Measurements from ENCODE around the gene FAM200B. TPM values are rescaled to one million over a fixed set of nuclear protein-coding genes. Genes with fewer than 3 reads are reported as not detected.

FAM200B gene
- total and polyA plus RNA-seq, 2 of the 4 experiments (the other 2 are of a cell fraction): 16.7 to 18.5 TPM

GRCh38 chr4:15652841-15653240 lies 28.8 kb upstream of the FAM200B start:
- intact Hi-C loops (cut with micrococcal nuclease): loop anchor here (5.0 kb wide), 2 partner anchors 74 to 416 kb away; no protein-coding TSS in a partner anchor
- Histone ChIP-seq H4K5ac (ENCODE audit: low read depth, low read length) (no peak overlapping the region), H3K4ac (ENCODE audit: low read depth, low read length) (no peak overlapping the region), H2AK9ac (replicated peaks; ENCODE audit: low read depth, low read length, poor library complexity) (no peak overlapping the region), H3K18ac (ENCODE audit: low read depth, low read length) (no peak overlapping the region), H3K4me1 (ENCODE audit: control insufficient read depth, insufficient read depth, low read length) (peaks cover 9% of the 10 kb centered on the region), H3K27me3 (ENCODE audit: control insufficient read depth, insufficient read depth, low read length) (no peaks in the 10 kb centered on the region), H4K91ac (ENCODE audit: insufficient read depth, low read depth, low read length) (no peak overlapping the region), H3K79me1 (ENCODE audit: low read depth in 1 of 2, low read length in 2 of 2) (peaks cover 7 to 32% of the 10 kb centered on the region in 2 experiments), H4K20me1 (ENCODE audit: insufficient read depth, low read length) (peaks cover 24% of the 10 kb centered on the region; the same call in 1 of the 2 replicates), H3K9me1 (ENCODE audit: insufficient read depth, low read length) (no peaks in the 10 kb centered on the region), H3K23ac (ENCODE audit: low read depth, low read length) (no peak overlapping the region), H2BK15ac (ENCODE audit: low read depth, low read length) (no peak overlapping the region), H2BK120ac (ENCODE audit: low read depth, low read length) (no peak overlapping the region), H4K8ac (ENCODE audit: low read depth in 2 of 2, low read length in 2 of 2) (no peak overlapping the region), H2BK20ac (ENCODE audit: low read depth, low read length) (no peak overlapping the region), H3K4me3 (ENCODE audit: insufficient read depth, low read depth, low read length) (no peak overlapping the region), H3K36me3 (ENCODE audit: control insufficient read depth, insufficient read depth, low read length) (no peaks in the 10 kb centered on the region), H3K9me3 (ENCODE audit: control insufficient read depth, insufficient read depth, low read length) (no peaks in the 10 kb centered on the region), H3K56ac (ENCODE audit: extremely low read depth, insufficient read depth, low read length) (no peak overlapping the region), H3K27ac (ENCODE audit: insufficient read depth, low read length) (no peak overlapping the region; the same call in 1 of the 2 replicates), H2BK5ac (ENCODE audit: low read depth, low read length, poor library complexity, severe bottlenecking) (peak overlapping the region; percentile 99), H2AFZ (replicated peaks; ENCODE audit: low read length, poor library complexity) (no peak overlapping the region), H2AK5ac (ENCODE audit: low read depth, low read length) (no peak overlapping the region), H3K4me2 (ENCODE audit: low read depth, low read length) (peak overlapping the region; percentile 93), H3K9ac (ENCODE audit: low read depth, low read length) (peak overlapping the region; percentile 11; the same call in 1 of the 2 replicates), H3K14ac (replicated peaks; ENCODE audit: low read depth, low read length) (no peak overlapping the region; the same call in 1 of the 2 replicates)
- dilution Hi-C loops (cut with HindIII; ENCODE audit: low sequenced_read_pairs, unreplicated experiment): no loop called here
- no peak for TF ChIP-seq MAZ (IDR thresholded peaks at IDR 0.05; ENCODE audit: borderline replicate concordance, low read depth, low read length)
- no peak for TF ChIP-seq SMC3 (IDR thresholded peaks at IDR 0.05; ENCODE audit: low read depth, low read length)
- TF ChIP-seq CHD1 (IDR thresholded peaks at IDR 0.05; ENCODE audit: low read depth, low read length): no peak
- TF ChIP-seq MXI1 (IDR thresholded peaks at IDR 0.05; ENCODE audit: borderline replicate concordance, low read depth, low read length): no peak
- TF ChIP-seq CEBPB (IDR thresholded peaks at IDR 0.05; ENCODE audit: low read depth, low read length): no peak
- TF ChIP-seq NFE2L2 (IDR thresholded peaks at IDR 0.05; ENCODE audit: low read depth, low read length): no peak
- no peak for TF ChIP-seq MAFK (IDR thresholded peaks at IDR 0.05; ENCODE audit: low read depth, low read length)
- TF ChIP-seq USF2 (IDR thresholded peaks at IDR 0.05; ENCODE audit: low read depth, low read length): no peak
- no peak for TF ChIP-seq BHLHE40 (IDR thresholded peaks at IDR 0.05; ENCODE audit: low read depth, low read length)
- no peak for TF ChIP-seq FOS (IDR thresholded peaks at IDR 0.05; ENCODE audit: low read depth, low read length)
- no peak for TF ChIP-seq RCOR1 (IDR thresholded peaks at IDR 0.05; ENCODE audit: insufficient replicate concordance, low read length)
- TF ChIP-seq CTCF (conservative IDR thresholded peaks at IDR 0.05; ENCODE audit: low read depth, low read length): no peak
- no peak for TF ChIP-seq RFX5 (IDR thresholded peaks at IDR 0.05; ENCODE audit: low read depth, low read length)
- no peak for TF ChIP-seq RAD21 (IDR thresholded peaks at IDR 0.05; ENCODE audit: low read length)
- TF ChIP-seq, protein P1, sequence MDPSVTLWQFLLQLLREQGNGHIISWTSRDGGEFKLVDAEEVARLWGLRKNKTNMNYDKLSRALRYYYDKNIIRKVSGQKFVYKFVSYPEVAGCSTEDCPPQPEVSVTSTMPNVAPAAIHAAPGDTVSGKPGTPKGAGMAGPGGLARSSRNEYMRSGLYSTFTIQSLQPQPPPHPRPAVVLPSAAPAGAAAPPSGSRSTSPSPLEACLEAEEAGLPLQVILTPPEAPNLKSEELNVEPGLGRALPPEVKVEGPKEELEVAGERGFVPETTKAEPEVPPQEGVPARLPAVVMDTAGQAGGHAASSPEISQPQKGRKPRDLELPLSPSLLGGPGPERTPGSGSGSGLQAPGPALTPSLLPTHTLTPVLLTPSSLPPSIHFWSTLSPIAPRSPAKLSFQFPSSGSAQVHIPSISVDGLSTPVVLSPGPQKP (IDR thresholded peaks at IDR 0.05; ENCODE audit: borderline replicate concordance, low read depth, low read length): no peak
- TF ChIP-seq POLR2A (IDR thresholded peaks at IDR 0.05; ENCODE audit: low read depth, low read length): no peak
- DNase-seq (no peak), ATAC-seq (ENCODE audit: low read depth) (no peak)
- no TSS peak for BruUV-seq (replicated peaks)
- CTCF ChIA-PET: no interaction called here
- in situ Hi-C loops (cut with MboI; ENCODE audit: low sequenced_read_pairs): no loop called here
- no CpG with 5 or more reads among the region's 4 CpGs for WGBS, 2 experiments (ENCODE audit: extremely low coverage in 2 of 2, insufficient read length in 1 of 2)
- POLR2A ChIA-PET (ENCODE audit: unreplicated experiment): no interaction called here

Measured in IMR-90 (cell line).